ENCODE measurements around the gene PRKCQ.
"Not testable (repeated sequence)": the region's sequence is repeated elsewhere in the genome, so short reads cannot be mapped to it uniquely, and the experiment has no call there.

The PRKCQ gene

GRCh38 chr10:6445671-6446316 lies 134.3 kb downstream of the PRKCQ start:
- H3K4me3 ChIP-seq (replicated peaks in 1 of 2; ENCODE audit: low read depth in 2 of 2, low read length in 2 of 2): no peak overlapping the region
- peak; percentile 43 to 56 for DNase-seq (ENCODE audit: low read depth in 2 of 2)
- TF ChIP-seq CTCF (IDR thresholded peaks at IDR 0.05; ENCODE audit: low read depth, low read length): peak; percentile 45

- DNase-seq (ENCODE audit: low read depth in 2 of 2); H3K4me3 ChIP-seq (replicated peaks in 1 of 2; ENCODE audit: low read depth in 2 of 2, low read length in 2 of 2): not testable (repeated sequence)
Measured at GRCh38 chr10:6439875-6440274, 140.2 kb downstream of the PRKCQ start.

DNA sequence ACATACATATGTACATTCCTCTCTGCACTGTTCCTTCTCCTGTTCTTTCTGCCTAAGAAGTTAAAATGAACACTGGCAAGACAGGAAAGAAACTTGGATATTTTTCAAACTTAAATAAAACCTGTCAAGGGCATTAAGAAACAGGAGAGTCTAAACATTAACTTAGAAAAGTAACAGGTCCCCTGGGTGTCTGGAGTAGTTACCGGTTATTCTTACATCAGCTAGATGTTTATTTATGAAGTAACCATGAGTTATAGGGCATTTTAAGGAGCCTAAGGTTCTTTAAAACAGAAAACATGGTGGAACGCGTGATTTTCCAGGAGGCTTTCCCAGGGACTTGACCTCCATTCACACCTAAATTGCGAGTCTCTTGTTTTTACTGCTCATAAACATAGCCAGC lies 148.2 kb downstream of the PRKCQ start:
- DNase-seq (ENCODE audit: low read depth in 2 of 2): no peak
- TF ChIP-seq CTCF (IDR thresholded peaks at IDR 0.05; ENCODE audit: low read depth, low read length): no peak
- no peak overlapping the region for H3K4me3 ChIP-seq (replicated peaks in 1 of 2; ENCODE audit: low read depth in 2 of 2, low read length in 2 of 2)

- TF ChIP-seq CTCF (IDR thresholded peaks at IDR 0.05; ENCODE audit: low read depth, low read length): no peak
- DNase-seq (ENCODE audit: low read depth in 2 of 2): no peak
- H3K4me3 ChIP-seq (replicated peaks in 1 of 2; ENCODE audit: low read depth in 2 of 2, low read length in 2 of 2): no peak overlapping the region
Measured at GRCh38 chr10:6431186-6431585, 148.9 kb downstream of the PRKCQ start.

GRCh38 chr10:6430423-6430980 lies 149.6 kb downstream of the PRKCQ start:
- H3K4me3 ChIP-seq (replicated peaks in 1 of 2; ENCODE audit: low read depth in 2 of 2, low read length in 2 of 2): no peak overlapping the region
- no peak for DNase-seq (ENCODE audit: low read depth in 2 of 2)
- TF ChIP-seq CTCF (IDR thresholded peaks at IDR 0.05; ENCODE audit: low read depth, low read length): no peak

- DNase-seq (ENCODE audit: low read depth in 2 of 2): no peak
Measured at GRCh38 chr10:6427357-6427959, 152.6 kb downstream of the PRKCQ start.

More at GRCh38 chr10:6427357-6427959, 152.6 kb downstream of the PRKCQ start:
- no peak overlapping the region for H3K4me3 ChIP-seq (replicated peaks in 1 of 2; ENCODE audit: low read depth in 2 of 2, low read length in 2 of 2)
- TF ChIP-seq CTCF (IDR thresholded peaks at IDR 0.05; ENCODE audit: low read depth, low read length): no peak
